Right lobe of liver (tissue), 4 donors: ENCODE data around the gene EXD2.
"Not testable (repeated sequence)": the region's sequence is repeated elsewhere in the genome, so short reads cannot be mapped to it uniquely, and the experiment has no call there.

Experiments
- CTCF ChIP-seq, 4 donors: fragments of 200-600 bp in 3 of 4; fragments of 450-650 bp in 1 of 4; IDR thresholded peaks; one replicate each; pipeline versions ENCODE4 v1.5.1 to v1.8.0; 2016 to 2022; ENCODE audit warnings: antibody characterized with exemption in 4 of 4, mild to moderate bottlenecking in 2 of 4
- POLR2A ChIP-seq: fragments of 450-650 bp; IDR thresholded peaks from one replicate; pipeline ENCODE4 v1.6.1; 2017; ENCODE audit warnings: antibody characterized with exemption, mild to moderate bottlenecking
- donor health status: DM: no; HTN: no; CAD: no.
- donor health status: DM: no; HTN: no; CAD: no.
- donor health status: DM: no; HTN: yes; CAD: no.

- not testable (repeated sequence) for TF ChIP-seq CTCF (IDR thresholded peaks at IDR 0.05); POLR2A
Measured at GRCh38 chr14:69165787-69166186, 25.5 kb upstream of the EXD2 start.
